HepG2 (cell line): ENCODE results near the gene ANO3. TPM values are rescaled to one million over a fixed set of nuclear protein-coding genes. Genes with fewer than 3 reads are reported as not detected.

Experiments used
- ATAC-seq: fragments of 200-7000 bp; cut with Tn5 transposase; 3 replicates; pipeline ENCODE4 v1.9.1; 2020; ENCODE audit warnings: mild to moderate bottlenecking, moderate library complexity
- BruUV-seq: library from RNA; stranded (reverse); fragments of 400-500 nt; replicated peaks from 2 replicates; lab custom pipeline; 2021; lab: Mats Ljungman, UMichigan
- CTCF ChIA-PET: fragments of 300-600 bp; formaldehyde crosslinking; extraction: SDS; loops from one replicate; lab custom pipeline; 2021; ENCODE audit warnings: low total read pairs, inconsistent platforms, low intra/inter-chr PET ratio; lab: Yijun Ruan, JAX
- POLR2A ChIA-PET: fragments of 350-600 bp; sonication (Branson Sonifier 250); formaldehyde crosslinking; loops from one replicate; lab custom pipeline; 2020; ENCODE audit warnings: antibody characterized with exemption, inconsistent platforms; lab: Yijun Ruan, JAX
- DNase-seq: peaks from one replicate; pipeline ENCODE4 v3.0.0-alpha.2; 2015; ENCODE audit warnings: low spot score
- FAIRE-seq: peaks from 3 replicates; lab custom pipeline; 2011; peaks lifted over from hg19 to GRCh38; lab: Jason Lieb, UNC
- H2AFZ ChIP-seq: one replicate; pipeline ENCODE4 v1.6.1; 2011; ENCODE audit warnings: low read length, inconsistent platforms
- H3K27ac ChIP-seq: fragments of 300-600 bp; 3 replicates; pipeline ENCODE4 v1.8.0; 2011; ENCODE audit warnings: mixed run types, mild to moderate bottlenecking, mixed read lengths, low read length, inconsistent platforms; ENCODE audit not compliant: insufficient read depth; ENCODE audit errors: extremely low read length
- H3K27me3 ChIP-seq, 2 experiments: fragments of 200-600 bp in 1 of 2; 2 replicates in 1 of 2; 3 replicates in 1 of 2; pipeline versions ENCODE4 v1.6.0 to v1.8.0; 2011; ENCODE audit warnings: low read length in 2 of 2, mild to moderate bottlenecking in 2 of 2, moderate library complexity in 2 of 2, inconsistent platforms in 1 of 2; ENCODE audit not compliant: insufficient read depth in 2 of 2, control insufficient read depth in 1 of 2
- H3K36me3 ChIP-seq, 2 experiments: fragments of 200-600 bp in 1 of 2; replicated peaks in 1 of 2; 2 replicates in 1 of 2; 3 replicates in 1 of 2; pipeline versions ENCODE4 v1.5.1 to v1.8.0; 2011; ENCODE audit warnings: low read length in 2 of 2, inconsistent platforms in 1 of 2; ENCODE audit not compliant: insufficient read depth in 2 of 2, control insufficient read depth in 1 of 2
- H3K4me1 ChIP-seq: 2 replicates; pipeline ENCODE4 v1.5.1; 2012; ENCODE audit warnings: low read length, inconsistent platforms; ENCODE audit not compliant: insufficient read depth
- H3K4me2 ChIP-seq: 2 replicates; pipeline ENCODE4 v1.6.0; 2011; ENCODE audit warnings: low read depth, low read length, inconsistent platforms
- H3K4me3 ChIP-seq, 3 experiments: fragments of 200-600 bp in 1 of 3; sonication (generic), shearing (Covaris generic) in 1 of 3; replicated peaks in 1 of 3; 2 replicates each; pipeline ENCODE4 v1.5.1; 2011 to 2016; ENCODE audit warnings: low read length in 3 of 3, inconsistent platforms in 2 of 3, low read depth in 2 of 3, mild to moderate bottlenecking in 2 of 3, control low read depth in 1 of 3, mixed read lengths in 1 of 3; ENCODE audit not compliant: insufficient read depth in 1 of 3
- H3K79me2 ChIP-seq: one replicate; pipeline ENCODE4 v1.6.1; 2011; ENCODE audit warnings: low read length, inconsistent platforms; ENCODE audit not compliant: insufficient read depth
- H3K9ac ChIP-seq: 2 replicates; pipeline ENCODE4 v1.6.0; 2011; ENCODE audit warnings: mild to moderate bottlenecking, low read depth, low read length, inconsistent platforms; ENCODE audit not compliant: insufficient read depth
- H3K9me3 ChIP-seq: 2 replicates; pipeline ENCODE4 v1.5.1; 2012; ENCODE audit warnings: mild to moderate bottlenecking, low read length
- H4K20me1 ChIP-seq: 2 replicates; pipeline ENCODE4 v1.6.0; 2011; ENCODE audit warnings: inconsistent platforms, mild to moderate bottlenecking, low read length, moderate library complexity; ENCODE audit not compliant: insufficient read depth
- CTCF ChIP-seq: sonication (generic); formaldehyde crosslinking; IDR thresholded peaks from 2 replicates; pipeline ENCODE4 v1.5.0; 2020; ENCODE audit warnings: mild to moderate bottlenecking, missing genetic modification reagents, moderate library complexity
- MAFF ChIP-seq: IDR thresholded peaks from 2 replicates; pipeline ENCODE4 v1.6.1; 2011; ENCODE audit warnings: low read depth, low read length, improper control_type of control experiment
- MAFK ChIP-seq, 2 experiments: IDR thresholded peaks in 1 of 2; conservative IDR thresholded peaks in 1 of 2; 2 replicates each; pipeline ENCODE4 v1.6.1; 2011; ENCODE audit warnings: improper control_type of control experiment in 2 of 2, low read length in 2 of 2
- MIXL1 ChIP-seq: IDR thresholded peaks from 2 replicates; pipeline ENCODE4 v1.6.1; 2016
- MYC ChIP-seq: sonication (generic); formaldehyde crosslinking; IDR thresholded peaks from 2 replicates; pipeline ENCODE4 v1.9.0; 2021; ENCODE audit warnings: missing genetic modification reagents, borderline replicate concordance
- ZEB1 ChIP-seq: IDR thresholded peaks from 2 replicates; pipeline ENCODE4 v1.6.1; 2012; ENCODE audit warnings: mild to moderate bottlenecking, low read depth, inconsistent platforms; ENCODE audit not compliant: insufficient replicate concordance
- WGBS: methylation state at CpG from one replicate; pipeline ENCODE4 v1.1.6; 2017; ENCODE audit warnings: low lambda C conversion rate; 5-methylcytosine and 5-hydroxymethylcytosine counted together
- in situ Hi-C: cut with HindIII; loops from 2 replicates; pipeline ENCODE4 v1.10.0; 2017; ENCODE audit warnings: low pct_unique_long_range_greater_than_20kb; ENCODE audit not compliant: extremely low pct_ligation_motif_present
- intact Hi-C: fragments of 100-400 bp; cut with micrococcal nuclease; formaldehyde crosslinking; loops from one replicate; pipeline ENCODE4 v1.10.0; 2022; ENCODE audit not compliant: unreplicated experiment
- polyA plus RNA-seq, 8 experiments: library from polyadenylated mRNA; depleted of rRNA in 3 of 8; stranded (reverse) in 7 of 8; unstranded in 1 of 8; fragments of >200 nt; fragmentation: Illumina TruSeq in 4 of 8; extraction: Trizol in 4 of 8; gene quantifications; 2 replicates each; pipeline versions ENCODE4 v1.2.1 to v1.2.3, GENCODE V29; 2011 to 2016; ENCODE audit warnings: low read depth in 4 of 8, missing spikeins in 1 of 8, mixed read lengths in 1 of 8; ENCODE audit not compliant: insufficient read depth in 1 of 8
- total RNA-seq, 5 experiments: library from RNA; depleted of rRNA; stranded (reverse); fragments of >200 nt; fragmentation: Illumina TruSeq; extraction: Trizol; gene quantifications; 2 replicates each; pipeline ENCODE4 v1.2.3, GENCODE V29; 2016; ENCODE audit warnings: low read depth in 1 of 5

The ANO3 gene
- total and polyA plus RNA-seq, 2 of the 13 experiments (the other 11 are each of a cell fraction or from before 2014, with no cell fraction given), result 0.17 to 0.44 TPM

GRCh38 chr11:26285608-26286007 is 46.3 kb upstream of the ANO3 start:
- Histone ChIP-seq H3K9me3 (no peaks in the 10 kb centered on the region), H3K79me2 (no peaks in the 10 kb centered on the region), H3K27ac (no peak overlapping the region), H4K20me1 (no peaks in the 10 kb centered on the region), H2AFZ (no peak overlapping the region), H3K9ac (no peak overlapping the region), H3K27me3 (no peaks in the 10 kb centered on the region), H3K36me3 (no peaks in the 10 kb centered on the region), H3K4me3 (no peak overlapping the region), H3K4me1 (no peaks in the 10 kb centered on the region), H3K4me2 (no peak overlapping the region)
- in situ Hi-C loops (loop anchor here (25.0 kb wide), 1 partner anchor 877 kb away; no protein-coding TSS in a partner anchor), intact Hi-C loops (no loop called here)
- ChIA-PET POLR2A (no interaction called here), CTCF (interaction anchor here (0.8 to 2.8 kb wide), 2 partner anchors 9 to 364 kb away, joined by 3 to 11 read pairs; no protein-coding TSS in a partner anchor)
- DNase-seq (no peak), ATAC-seq (no peak), FAIRE-seq (no peak)
- no TSS peak for BruUV-seq
- TF ChIP-seq MAFF (peak; percentile 69), ZEB1 (no peak), MAFK (conservative IDR thresholded peaks at IDR 0.05 in 1 of 2, IDR thresholded peaks at IDR 0.05 in 1 of 2; ENCODE audit: low read length in 2 of 2) (peak; percentile 70 to 78)
- 40% methylated on average over 3 of the region's 3 CpGs for WGBS

- Histone ChIP-seq H2AFZ (no peak overlapping the region), H3K36me3 (no peaks in the 10 kb centered on the region), H3K4me2 (no peak overlapping the region), H3K27ac (no peak overlapping the region), H3K9ac (no peak overlapping the region), H4K20me1 (no peaks in the 10 kb centered on the region), H3K9me3 (no peaks in the 10 kb centered on the region), H3K4me3 (no peak overlapping the region), H3K4me1 (no peaks in the 10 kb centered on the region), H3K79me2 (no peaks in the 10 kb centered on the region), H3K27me3 (no peaks in the 10 kb centered on the region)
- CTCF ChIA-PET, result interaction anchor here (2.8 kb wide), 1 partner anchor 363 kb away, joined by 11 read pairs; no protein-coding TSS in a partner anchor
- BruUV-seq, result no TSS peak
- TF ChIP-seq MIXL1, result 0 out of 2 replicates have a peak, but pooled peaks have one; percentile 22
- TF ChIP-seq MYC (CRISPR knock-in tag), result no peak
- TF ChIP-seq CTCF (CRISPR knock-in tag), result peak; percentile 52
- POLR2A ChIA-PET, result no interaction called here
- ATAC-seq, result peak; percentile 89
- 0% methylated on average over 5 of the region's 5 CpGs for WGBS
- intact Hi-C loops (no loop called here), in situ Hi-C loops (loop anchor here (25.0 kb wide), 1 partner anchor 876 kb away; no protein-coding TSS in a partner anchor)
- DNase-seq, result peak; percentile 2
- peak; percentile 55 for FAIRE-seq
Observed at GRCh38 chr11:26286472-26287066, 45.4 kb upstream of the ANO3 start.
